Measurements from ENCODE around the gene PRPF39.
"Not testable (repeated sequence)": the region's sequence is repeated elsewhere in the genome, so short reads cannot be mapped to it uniquely, and the experiment has no call there.

The PRPF39 gene

GRCh38 chr14:45081096-45081495 is 2.8 kb upstream of the PRPF39 start:
- DNase-seq (ENCODE audit: low spot score) = not testable (repeated sequence)

DNA sequence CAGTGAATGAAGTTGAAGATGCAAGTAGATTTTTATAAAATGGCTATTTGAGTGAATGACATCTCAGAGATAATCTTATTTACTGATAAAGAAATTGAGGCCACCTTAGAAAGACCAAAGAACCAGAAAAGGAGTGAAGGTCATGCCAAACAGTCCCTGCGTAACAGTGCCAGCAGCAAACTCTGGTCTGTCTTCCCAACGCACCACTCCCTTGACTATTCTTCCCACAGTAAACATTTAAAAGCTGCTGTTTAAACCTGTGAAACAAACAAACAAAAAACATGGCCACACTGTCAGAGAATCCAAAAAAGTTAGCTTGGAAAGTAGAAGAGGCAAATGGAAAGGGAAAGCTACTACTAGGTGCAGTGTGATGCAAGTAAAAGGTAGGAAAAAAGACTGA is 1.5 kb upstream of the PRPF39 start:
- no peak for DNase-seq (ENCODE audit: low spot score)

DNA sequence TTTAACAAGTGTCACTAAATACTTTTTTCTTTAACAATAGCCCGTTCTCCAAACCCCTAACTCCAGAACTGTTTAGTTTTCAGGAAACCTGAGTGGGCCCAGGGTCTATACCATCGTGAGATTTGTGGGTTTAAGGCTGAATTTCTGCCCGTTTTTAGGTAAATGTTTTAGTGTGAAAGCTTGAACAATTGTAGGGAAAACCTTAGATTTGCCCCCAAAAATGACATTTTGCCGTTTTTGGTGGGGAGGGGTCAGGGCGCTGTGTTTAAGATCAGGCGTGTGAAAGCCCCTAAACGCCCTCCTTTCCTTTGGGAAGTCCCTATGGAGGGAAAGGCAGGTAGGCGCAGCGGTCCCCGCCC is 320 bp upstream of the PRPF39 start:
- no peak for DNase-seq (ENCODE audit: low spot score)

- no peak for DNase-seq (ENCODE audit: low spot score)
Observed at GRCh38 chr14:45084946-45085346, 1.0 kb downstream of the PRPF39 start.

DNA sequence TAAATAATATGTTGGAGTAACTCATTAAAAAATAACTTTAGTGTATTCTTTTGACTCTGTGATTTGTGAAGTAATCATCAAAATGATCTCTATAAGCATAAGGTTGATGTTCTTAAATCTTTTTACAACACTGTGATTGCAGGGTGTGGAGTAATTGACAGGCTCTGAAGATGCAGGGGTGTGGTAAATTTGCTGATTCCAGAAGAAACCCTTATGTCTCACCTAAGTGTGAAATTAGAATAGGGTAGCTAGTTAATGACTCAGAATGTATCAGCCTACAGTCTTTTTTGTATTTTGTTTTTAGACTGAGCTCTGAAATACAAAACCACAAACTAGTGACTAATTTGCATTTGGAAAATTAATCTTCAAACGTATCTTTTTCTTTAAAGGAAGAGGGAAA is 5.9 kb downstream of the PRPF39 start:
- DNase-seq (ENCODE audit: low spot score) = peak; percentile 15

DNA sequence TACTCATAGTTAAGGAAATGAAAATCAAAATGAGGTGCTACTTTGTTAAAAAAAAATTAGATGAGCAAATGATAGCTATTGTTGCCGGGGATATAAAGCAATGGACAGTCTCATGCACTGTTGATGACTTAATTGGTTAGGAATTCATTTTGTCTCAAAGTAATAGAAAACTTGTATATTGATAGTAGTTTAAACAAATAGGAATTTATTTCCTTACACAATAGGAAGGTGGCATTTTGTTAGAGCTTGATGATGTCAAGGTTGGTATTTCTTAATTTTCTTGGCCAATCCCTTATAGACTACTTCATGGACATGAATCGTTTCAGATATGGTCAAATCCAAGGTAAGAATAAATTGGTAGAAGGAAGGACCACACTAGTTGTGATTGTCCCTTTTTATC is 7.8 kb downstream of the PRPF39 start:
- no peak for DNase-seq (ENCODE audit: low spot score)

GRCh38 chr14:45094275-45094674 is 10.4 kb downstream of the PRPF39 start:
- DNase-seq (ENCODE audit: low spot score) = no peak

DNA sequence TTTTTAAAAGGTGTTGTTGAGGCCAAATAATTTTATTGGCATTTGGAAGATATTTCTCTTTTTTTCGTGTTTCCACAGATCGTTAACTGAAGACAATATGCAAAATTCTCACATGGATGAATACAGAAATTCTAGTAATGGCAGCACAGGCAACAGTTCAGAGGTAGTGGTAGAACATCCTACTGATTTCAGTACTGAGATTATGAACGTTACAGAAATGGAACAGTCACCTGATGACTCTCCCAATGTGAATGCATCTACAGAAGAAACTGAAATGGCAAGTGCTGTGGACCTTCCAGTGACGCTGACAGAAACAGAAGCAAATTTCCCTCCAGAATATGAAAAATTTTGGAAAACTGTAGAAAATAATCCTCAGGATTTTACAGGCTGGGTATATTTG is 11.2 kb downstream of the PRPF39 start:
- no peak for DNase-seq (ENCODE audit: low spot score)

DNA sequence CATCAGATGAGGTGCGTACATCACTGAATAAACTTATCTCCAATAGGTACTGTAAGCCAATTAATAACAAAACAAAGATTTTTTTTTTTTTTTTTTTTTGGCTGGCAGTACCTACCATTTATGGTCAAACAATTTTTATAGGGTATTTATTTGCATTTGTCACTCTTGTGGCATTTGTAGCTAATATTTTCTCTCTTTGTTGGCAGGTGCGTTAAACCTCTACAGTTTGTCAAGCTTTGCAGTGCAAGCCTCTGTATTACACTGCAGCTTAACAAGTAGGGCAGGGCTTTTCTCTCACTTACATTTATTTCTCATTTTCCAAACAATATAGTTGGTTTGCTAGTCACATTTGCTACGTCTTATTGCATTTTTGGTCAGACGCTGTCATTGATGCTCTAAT is 12.3 kb downstream of the PRPF39 start:
- no peak for DNase-seq (ENCODE audit: low spot score)

DNA sequence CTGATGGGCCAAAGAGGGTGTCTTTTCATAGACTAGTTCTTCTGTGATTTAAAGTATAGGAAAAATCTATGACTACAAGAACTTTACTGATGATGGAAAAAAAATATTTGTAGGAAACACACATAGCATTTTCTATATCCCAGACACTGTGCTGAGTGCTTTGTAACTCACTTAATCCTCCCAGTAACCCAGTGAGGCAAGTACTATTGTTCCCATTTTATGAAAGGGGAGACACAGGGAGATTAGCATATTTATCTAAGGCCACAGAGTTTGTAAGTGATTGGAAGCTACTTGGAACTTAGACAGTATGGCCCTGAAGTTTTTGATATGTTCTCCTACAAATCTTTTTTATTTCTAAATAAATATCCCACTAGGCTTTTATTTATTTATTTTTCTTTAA is 19.9 kb downstream of the PRPF39 start:
- DNase-seq (ENCODE audit: low spot score) = no peak

DNA sequence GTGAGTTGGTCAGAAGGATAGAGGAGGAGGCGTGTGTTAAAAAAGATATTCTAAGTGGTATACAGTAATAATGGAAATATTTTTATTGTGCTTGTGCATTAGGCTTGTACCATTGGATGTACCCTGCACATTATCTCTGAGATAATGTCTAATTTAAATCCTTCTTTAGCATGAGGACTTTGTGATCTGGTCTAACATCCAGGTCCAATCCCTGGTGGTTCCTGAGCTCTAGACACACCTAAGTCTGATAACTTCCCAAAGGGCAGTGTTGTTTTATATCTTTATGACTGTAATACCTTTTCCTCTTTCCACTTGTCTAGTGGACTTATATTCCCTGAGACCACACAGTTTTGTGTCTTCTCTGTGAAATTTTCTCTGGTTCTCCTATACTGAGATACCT is 20.6 kb downstream of the PRPF39 start:
- no peak for DNase-seq (ENCODE audit: low spot score)

DNA sequence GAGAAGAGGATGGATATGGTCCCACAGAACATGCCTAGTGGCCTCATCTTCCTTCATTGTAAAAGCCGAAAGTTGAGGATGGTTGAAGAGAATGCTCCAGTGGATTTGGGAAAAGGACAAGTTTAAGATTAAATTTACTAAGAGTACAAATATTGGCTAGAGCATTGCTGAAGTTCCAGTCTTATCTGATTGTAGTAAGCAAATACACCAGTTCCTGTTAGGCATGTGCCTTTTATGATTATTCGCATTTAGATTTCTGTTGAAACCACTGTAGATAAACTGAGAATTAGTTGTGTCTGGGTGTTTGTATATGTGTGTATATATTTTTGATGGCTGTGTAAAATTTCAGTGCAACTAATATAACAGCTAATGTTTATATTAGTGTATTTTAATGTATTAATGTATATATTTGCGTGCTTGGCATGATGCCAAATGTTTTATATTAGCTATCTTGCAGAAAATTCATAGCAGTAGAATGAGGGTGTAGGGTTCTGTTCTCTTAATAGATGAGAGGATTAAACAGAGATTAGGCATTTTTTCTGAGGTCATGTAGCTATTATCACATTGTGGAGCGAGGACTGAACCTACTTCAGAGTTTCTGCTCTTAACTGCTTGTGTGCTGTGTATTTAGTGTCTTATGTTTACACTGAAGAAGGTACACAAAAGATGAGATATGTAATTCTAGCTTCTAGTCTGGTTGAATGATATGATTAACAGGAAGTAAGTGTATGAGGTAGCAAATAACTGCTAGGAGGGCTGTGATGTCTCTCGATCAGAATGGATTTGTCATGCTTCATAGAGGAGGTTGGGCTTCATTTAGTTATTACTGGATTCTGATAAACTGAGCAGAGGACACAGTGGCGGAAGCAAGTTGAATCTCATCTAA is 29.2 kb downstream of the PRPF39 start:
- no peak for DNase-seq (ENCODE audit: low spot score)

DNA sequence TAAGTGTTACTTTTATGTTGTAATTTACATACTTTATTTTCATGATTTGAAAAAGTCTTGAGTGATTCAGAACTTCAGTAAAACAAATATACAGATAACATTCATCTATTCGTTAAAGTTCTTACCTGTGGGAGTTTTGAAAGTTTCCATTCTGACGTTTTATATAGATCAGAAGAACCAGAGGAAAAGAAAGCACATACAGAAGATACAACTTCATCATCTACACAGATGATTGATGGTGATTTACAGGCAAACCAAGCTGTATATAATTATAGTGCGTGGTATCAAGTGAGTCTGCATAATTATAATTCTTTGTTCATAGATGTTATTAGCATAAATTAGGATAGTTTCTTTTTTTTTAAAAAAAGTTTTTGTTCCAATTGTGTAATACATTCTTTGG is 30.4 kb downstream of the PRPF39 start:
- no peak for DNase-seq (ENCODE audit: low spot score)

DNA sequence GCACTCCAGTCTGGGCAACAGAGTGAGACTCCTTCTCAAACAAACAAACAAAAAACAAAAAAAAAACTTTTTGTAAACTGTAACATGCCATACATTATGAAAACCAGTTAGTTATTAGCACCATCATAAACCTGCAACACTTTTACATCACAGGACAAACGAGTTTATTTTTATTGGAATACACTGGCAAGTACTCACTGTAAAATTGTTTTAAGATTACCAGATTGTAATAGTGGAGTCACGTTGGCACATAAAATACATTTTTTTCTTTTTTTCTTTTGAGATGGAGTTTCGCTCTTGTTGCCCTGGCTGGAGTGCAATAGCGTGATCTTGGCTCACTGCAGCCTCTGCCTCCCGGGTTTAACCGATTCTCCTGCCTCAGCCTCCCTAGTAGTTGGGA is 34.7 kb downstream of the PRPF39 start:
- no peak for DNase-seq (ENCODE audit: low spot score)

GRCh38 chr14:45120096-45120495 is 36.2 kb downstream of the PRPF39 start:
- no peak for DNase-seq (ENCODE audit: low spot score)

DNA sequence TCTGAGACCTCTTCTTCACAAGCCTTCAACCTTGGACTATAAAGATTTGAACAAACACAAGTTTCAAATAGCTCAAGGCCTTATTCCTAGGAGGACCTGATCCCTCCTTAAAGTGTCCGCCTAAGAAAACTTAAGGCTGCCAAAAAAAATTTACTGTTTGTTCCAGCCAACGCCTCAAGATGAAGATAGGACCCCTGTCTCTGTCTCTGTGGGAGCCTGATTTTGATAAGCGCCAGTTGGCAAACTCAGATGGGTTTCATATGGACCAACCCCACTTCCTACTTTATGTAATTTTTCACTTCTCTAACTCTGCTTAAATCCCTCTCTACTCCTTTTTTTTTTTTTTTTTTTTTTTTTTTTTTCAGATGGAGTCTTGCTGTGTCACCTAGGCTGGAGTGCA is 39.4 kb downstream of the PRPF39 start:
- no peak for DNase-seq (ENCODE audit: low spot score)

DNA sequence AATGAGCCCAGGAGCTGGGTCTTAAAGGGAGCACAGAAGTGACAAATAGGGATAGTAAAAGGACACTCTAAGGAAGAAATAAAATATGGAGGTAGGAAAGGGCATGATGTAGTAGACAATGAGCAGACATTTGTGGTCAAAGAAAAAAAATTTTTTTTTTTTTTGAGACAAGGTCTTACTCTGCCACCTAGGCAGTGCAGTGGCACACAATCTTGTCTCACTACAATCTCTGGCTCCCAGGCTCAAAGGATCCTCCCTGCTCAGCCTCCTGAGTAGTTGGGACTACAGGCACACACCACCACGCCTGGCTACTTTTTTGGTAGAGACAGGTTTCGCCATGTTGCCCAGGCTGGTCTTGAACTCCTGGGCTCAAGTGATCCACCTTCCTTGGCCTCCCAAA is 41.8 kb downstream of the PRPF39 start:
- no peak for DNase-seq (ENCODE audit: low spot score)

- no peak for DNase-seq (ENCODE audit: low spot score)
Observed at GRCh38 chr14:45128963-45129629, 45.2 kb downstream of the PRPF39 start.

DNA sequence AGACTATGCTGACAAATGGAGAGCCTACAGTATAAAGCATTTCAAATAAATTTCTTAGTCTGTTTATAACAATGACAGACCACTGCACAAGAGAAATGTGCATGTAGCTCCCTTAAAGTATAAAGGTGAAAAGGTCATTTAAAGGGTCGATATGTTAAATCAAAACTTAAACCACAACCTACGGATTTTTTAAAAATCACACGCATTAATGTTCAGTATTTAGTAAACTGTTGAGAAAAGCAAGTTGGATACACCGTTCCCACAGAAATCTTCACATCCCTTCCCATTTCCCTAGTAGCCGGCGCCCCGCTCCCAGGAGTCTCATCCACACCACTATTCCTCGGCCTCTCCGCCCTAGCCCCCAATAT is 49.8 kb downstream of the PRPF39 start:
- no peak for DNase-seq (ENCODE audit: low spot score)

DNA sequence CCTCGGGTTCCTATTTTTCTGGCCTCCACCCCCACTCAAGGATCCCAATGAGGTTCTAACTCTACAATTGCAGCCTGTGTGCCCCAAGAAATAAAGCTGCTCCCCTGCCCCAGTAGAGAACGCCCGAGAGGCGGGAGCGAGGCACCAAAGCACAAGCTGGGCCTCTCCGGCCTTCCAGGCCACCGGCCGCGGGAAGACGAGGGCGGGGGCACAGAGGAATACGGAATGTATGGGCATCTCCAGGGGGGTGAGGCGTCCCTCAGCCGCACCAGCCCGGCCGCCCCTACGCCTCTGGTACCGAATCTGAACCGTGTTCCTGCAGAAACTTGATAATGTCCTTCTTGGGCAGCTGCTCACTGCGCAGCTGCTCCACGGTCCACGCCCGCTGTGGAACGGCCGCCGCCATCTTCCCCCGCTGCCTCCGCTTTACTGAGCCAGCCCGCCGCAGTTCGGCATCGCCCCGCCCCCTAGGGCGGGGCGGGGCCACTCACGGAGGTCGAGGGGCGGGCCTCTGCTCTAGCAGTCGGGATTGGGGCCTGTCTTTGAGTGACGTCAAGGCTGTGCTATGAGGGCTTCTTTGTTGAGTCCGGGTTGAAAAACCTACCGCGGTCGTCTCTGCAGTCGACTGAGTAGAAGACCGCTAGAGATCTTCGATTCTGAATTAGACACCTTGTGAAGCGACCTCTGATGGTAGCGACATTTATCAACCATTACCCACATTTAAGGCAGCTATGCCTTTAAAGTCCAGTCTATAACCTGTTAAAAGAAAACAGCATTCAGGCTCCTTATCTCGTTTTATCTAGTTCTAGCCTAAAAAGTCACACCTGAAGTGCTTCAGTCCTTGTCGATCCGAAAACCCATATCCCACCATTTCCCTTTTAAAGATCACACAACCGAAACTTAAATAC is 50.4 kb downstream of the PRPF39 start, which contains the start of gene FKBP3:
Gene FKBP3 (minus strand): TSS at position 431 of the 908 bp plus-strand sequence. CDS start 25 bp downstream, at position 406.
- DNase-seq (ENCODE audit: low spot score) = peak; percentile 98

DNA sequence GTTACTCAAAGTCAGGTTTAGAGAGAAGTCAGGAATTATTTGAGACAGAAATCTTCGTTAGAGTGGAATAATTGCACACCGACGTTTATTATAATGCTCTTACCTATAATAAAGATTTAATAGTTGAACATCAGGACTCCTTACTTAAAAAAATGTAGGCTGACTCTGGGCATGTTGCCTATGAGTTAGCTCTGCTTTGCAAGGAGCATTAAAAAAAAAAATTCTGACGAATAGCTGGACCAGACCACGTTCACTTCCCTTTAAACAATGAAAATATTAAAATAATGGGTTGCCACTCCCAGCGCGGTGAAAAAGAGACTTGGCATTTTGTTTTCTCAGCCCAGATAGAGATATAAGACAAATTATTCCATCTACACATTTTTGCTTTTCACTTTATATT is 51.2 kb downstream of the PRPF39 start:
- no peak for DNase-seq (ENCODE audit: low spot score)

DNA sequence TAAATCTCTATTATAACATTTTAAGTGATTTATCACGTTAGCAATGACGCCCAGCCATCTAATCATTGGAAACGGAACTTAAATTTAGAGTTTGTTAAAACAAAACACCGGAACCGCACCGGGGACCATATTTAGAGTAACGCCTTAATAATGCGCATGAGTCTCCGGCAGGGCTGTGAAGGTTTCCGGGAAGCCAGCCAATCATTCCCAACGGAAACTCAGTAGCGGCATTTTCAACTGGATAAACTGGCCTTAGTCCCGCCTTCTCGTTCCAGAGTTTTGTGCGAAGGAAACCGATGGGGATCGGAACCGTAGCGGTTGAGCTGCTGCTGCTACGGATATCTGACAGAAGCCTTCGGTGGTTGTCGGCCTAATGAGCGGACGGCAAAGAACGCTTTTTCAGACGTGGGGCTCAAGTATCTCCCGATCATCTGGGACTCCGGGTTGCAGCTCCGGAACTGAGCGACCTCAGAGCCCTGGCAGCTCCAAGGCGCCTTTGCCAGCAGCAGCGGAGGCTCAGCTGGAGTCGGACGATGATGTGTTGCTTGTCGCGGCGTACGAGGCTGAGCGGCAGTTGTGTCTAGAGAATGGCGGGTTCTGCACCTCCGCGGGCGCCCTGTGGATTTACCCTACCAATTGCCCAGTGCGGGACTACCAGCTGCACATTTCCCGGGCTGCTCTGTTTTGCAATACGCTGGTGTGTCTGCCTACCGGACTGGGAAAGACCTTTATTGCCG is 51.9 kb downstream of the PRPF39 start, which contains the start of gene FANCM:
Gene FANCM (plus strand): TSS at position 272 of the 737 bp plus-strand sequence. CDS start 102 bp downstream, at position 374.
- peak; percentile 91 for DNase-seq (ENCODE audit: low spot score)

Data from AG08396 (cell line).